ENCODE results near the gene DAB2IP.

Gene DAB2IP

GRCh38 chr9:121820286-121821005 is 169.0 kb downstream of the DAB2IP start:
- in situ Hi-C loops (cut with HindIII; ENCODE audit: low sequenced_read_pairs): no loop called here

GRCh38 chr9:121821326-121821725 is 169.9 kb downstream of the DAB2IP start:
- in situ Hi-C loops (cut with HindIII; ENCODE audit: low sequenced_read_pairs): no loop called here

GRCh38 chr9:121822093-121823085 is 171.0 kb downstream of the DAB2IP start:
- in situ Hi-C loops (cut with HindIII; ENCODE audit: low sequenced_read_pairs): no loop called here

- in situ Hi-C loops (cut with HindIII; ENCODE audit: low sequenced_read_pairs): no loop called here
Measured at GRCh38 chr9:121823451-121824169, 172.2 kb downstream of the DAB2IP start.

- in situ Hi-C loops (cut with HindIII; ENCODE audit: low sequenced_read_pairs): loop anchor here (25.0 kb wide), 1 partner anchor 87 kb away; no protein-coding TSS in a partner anchor
Measured at GRCh38 chr9:121824651-121825030, 173.2 kb downstream of the DAB2IP start.

- in situ Hi-C loops (cut with HindIII; ENCODE audit: low sequenced_read_pairs): loop anchor here (25.0 kb wide), 1 partner anchor 88 kb away; no protein-coding TSS in a partner anchor
Measured at GRCh38 chr9:121825031-121825691, 173.7 kb downstream of the DAB2IP start.

GRCh38 chr9:121826711-121827110 is 175.3 kb downstream of the DAB2IP start:
- in situ Hi-C loops (cut with HindIII; ENCODE audit: low sequenced_read_pairs): loop anchor here (25.0 kb wide), 1 partner anchor 89 kb away; no protein-coding TSS in a partner anchor

GRCh38 chr9:121827251-121827967 is 176.0 kb downstream of the DAB2IP start:
- in situ Hi-C loops (cut with HindIII; ENCODE audit: low sequenced_read_pairs): loop anchor here (25.0 kb wide), 1 partner anchor 90 kb away; no protein-coding TSS in a partner anchor

GRCh38 chr9:121830441-121831140 is 179.2 kb downstream of the DAB2IP start:
- in situ Hi-C loops (cut with HindIII; ENCODE audit: low sequenced_read_pairs): loop anchor here (25.0 kb wide), 1 partner anchor 93 kb away; no protein-coding TSS in a partner anchor

GRCh38 chr9:121831869-121832268 is 180.4 kb downstream of the DAB2IP start:
- in situ Hi-C loops (cut with HindIII; ENCODE audit: low sequenced_read_pairs): loop anchor here (25.0 kb wide), 1 partner anchor 95 kb away; no protein-coding TSS in a partner anchor

- in situ Hi-C loops (cut with HindIII; ENCODE audit: low sequenced_read_pairs): loop anchor here (25.0 kb wide), 1 partner anchor 96 kb away; no protein-coding TSS in a partner anchor
Measured at GRCh38 chr9:121833061-121833460, 181.6 kb downstream of the DAB2IP start.

Data from DLD1 (cell line).